ENCODE data around the gene SH2D4B.

GRCh38 chr10:80538481-80539185 is 931 bp downstream of the SH2D4B start:
- TF ChIP-seq CTCF (IDR thresholded peaks at IDR 0.05; ENCODE audit: poor library complexity) (no peak), EZH2 (IDR thresholded peaks at IDR 0.05; ENCODE audit: borderline replicate concordance) (no peak), EZH2phosphoT487 (IDR thresholded peaks at IDR 0.05; ENCODE audit: low read depth, severe bottlenecking, unreplicated experiment) (no peak)

Measured in hepatocyte (in vitro differentiated cells).